ENCODE measurements around the gene ADCY10. TPM values are rescaled to one million over a fixed set of nuclear protein-coding genes. Genes with fewer than 3 reads are reported as not detected.

The ADCY10 gene
- total and polyA plus RNA-seq, 9 of the 15 experiments (the other 6 are each of a cell fraction or from before 2014, with no cell fraction given), result 0.08 to 0.86 (median 0.22) TPM

DNA sequence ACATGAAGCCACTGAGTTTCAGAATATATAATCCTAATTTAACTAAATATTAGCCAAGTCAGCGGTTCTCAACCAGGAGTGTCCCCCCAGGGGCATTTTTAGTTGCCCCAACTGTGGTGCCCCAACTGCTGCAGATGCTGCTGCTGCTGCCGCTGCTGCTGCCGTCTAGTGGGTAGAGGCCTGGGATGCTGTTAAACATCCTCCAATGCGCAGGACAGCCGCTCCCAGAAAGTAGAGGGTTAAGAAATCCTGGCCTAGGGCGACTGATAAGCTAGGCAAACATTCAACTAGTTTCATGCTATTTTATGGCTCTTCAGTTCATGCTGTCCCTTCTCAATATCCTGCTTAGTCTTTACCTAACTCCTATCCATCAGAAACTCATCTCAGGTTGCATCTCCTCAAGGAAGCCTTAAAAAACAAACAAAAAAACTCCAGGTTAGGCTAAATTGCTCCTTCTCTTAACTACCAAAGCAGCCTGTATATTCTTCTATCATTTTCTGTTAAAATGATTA, 12.6 kb upstream of the ADCY10 start (continued):
- TF ChIP-seq, protein P1, sequence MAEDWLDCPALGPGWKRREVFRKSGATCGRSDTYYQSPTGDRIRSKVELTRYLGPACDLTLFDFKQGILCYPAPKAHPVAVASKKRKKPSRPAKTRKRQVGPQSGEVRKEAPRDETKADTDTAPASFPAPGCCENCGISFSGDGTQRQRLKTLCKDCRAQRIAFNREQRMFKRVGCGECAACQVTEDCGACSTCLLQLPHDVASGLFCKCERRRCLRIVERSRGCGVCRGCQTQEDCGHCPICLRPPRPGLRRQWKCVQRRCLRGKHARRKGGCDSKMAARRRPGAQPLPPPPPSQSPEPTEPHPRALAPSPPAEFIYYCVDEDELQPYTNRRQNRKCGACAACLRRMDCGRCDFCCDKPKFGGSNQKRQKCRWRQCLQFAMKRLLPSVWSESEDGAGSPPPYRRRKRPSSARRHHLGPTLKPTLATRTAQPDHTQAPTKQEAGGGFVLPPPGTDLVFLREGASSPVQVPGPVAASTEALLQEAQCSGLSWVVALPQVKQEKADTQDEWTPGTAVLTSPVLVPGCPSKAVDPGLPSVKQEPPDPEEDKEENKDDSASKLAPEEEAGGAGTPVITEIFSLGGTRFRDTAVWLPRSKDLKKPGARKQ (CRISPR knock-in tag; IDR thresholded peaks at IDR 0.05), result 0 out of 2 replicates have a peak, but pooled peaks have one; percentile 16
- TF ChIP-seq, protein P2, sequence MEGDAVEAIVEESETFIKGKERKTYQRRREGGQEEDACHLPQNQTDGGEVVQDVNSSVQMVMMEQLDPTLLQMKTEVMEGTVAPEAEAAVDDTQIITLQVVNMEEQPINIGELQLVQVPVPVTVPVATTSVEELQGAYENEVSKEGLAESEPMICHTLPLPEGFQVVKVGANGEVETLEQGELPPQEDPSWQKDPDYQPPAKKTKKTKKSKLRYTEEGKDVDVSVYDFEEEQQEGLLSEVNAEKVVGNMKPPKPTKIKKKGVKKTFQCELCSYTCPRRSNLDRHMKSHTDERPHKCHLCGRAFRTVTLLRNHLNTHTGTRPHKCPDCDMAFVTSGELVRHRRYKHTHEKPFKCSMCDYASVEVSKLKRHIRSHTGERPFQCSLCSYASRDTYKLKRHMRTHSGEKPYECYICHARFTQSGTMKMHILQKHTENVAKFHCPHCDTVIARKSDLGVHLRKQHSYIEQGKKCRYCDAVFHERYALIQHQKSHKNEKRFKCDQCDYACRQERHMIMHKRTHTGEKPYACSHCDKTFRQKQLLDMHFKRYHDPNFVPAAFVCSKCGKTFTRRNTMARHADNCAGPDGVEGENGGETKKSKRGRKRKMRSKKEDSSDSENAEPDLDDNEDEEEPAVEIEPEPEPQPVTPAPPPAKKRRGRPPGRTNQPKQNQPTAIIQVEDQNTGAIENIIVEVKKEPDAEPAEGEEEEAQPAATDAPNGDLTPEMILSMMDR (IDR thresholded peaks at IDR 0.05 in 2 of 3, conservative IDR thresholded peaks at IDR 0.05 in 1 of 3; ENCODE audit: insufficient read depth in 2 of 3, low read depth in 1 of 3, low read length in 3 of 3), result peak; percentile 56 to 69 (median 63)
- peak; percentile 35 to 65; a peak in 2 of 4 replicates for TF ChIP-seq RAD21 (CRISPR knock-in tag; conservative IDR thresholded peaks at IDR 0.05 in 1 of 2, IDR thresholded peaks at IDR 0.05 in 1 of 2)
- TF ChIP-seq MAFF (IDR thresholded peaks at IDR 0.05; ENCODE audit: low read length), result peak; percentile 85
- TF ChIP-seq SMARCC2 (IDR thresholded peaks at IDR 0.05; ENCODE audit: low read depth), result peak; percentile 58; the same call in 1 of the 2 replicates
- TF ChIP-seq, protein P3, sequence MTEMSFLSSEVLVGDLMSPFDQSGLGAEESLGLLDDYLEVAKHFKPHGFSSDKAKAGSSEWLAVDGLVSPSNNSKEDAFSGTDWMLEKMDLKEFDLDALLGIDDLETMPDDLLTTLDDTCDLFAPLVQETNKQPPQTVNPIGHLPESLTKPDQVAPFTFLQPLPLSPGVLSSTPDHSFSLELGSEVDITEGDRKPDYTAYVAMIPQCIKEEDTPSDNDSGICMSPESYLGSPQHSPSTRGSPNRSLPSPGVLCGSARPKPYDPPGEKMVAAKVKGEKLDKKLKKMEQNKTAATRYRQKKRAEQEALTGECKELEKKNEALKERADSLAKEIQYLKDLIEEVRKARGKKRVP (CRISPR knock-in tag; IDR thresholded peaks at IDR 0.05), result peak; percentile 33; the same call in 1 of the 2 replicates
- no peak for TF ChIP-seq TSC22D4 (tag; IDR thresholded peaks at IDR 0.05)
- peak; percentile 95 for TF ChIP-seq HDAC2 (IDR thresholded peaks at IDR 0.05)
- no peak for TF ChIP-seq NUFIP1 (IDR thresholded peaks at IDR 0.05; ENCODE audit: partially characterized antibody)
- TF ChIP-seq TAF1 (IDR thresholded peaks at IDR 0.05; ENCODE audit: control insufficient read depth, extremely low read depth, insufficient read depth, low read length, severe bottlenecking), result peak; percentile 30
- TF ChIP-seq FOXJ3 (CRISPR knock-in tag; IDR thresholded peaks at IDR 0.05), result no peak
- peak; percentile 13 to 91; a peak in 2 of 4 replicates for TF ChIP-seq HDAC1 (IDR thresholded peaks at IDR 0.05)
- TF ChIP-seq, protein P4, sequence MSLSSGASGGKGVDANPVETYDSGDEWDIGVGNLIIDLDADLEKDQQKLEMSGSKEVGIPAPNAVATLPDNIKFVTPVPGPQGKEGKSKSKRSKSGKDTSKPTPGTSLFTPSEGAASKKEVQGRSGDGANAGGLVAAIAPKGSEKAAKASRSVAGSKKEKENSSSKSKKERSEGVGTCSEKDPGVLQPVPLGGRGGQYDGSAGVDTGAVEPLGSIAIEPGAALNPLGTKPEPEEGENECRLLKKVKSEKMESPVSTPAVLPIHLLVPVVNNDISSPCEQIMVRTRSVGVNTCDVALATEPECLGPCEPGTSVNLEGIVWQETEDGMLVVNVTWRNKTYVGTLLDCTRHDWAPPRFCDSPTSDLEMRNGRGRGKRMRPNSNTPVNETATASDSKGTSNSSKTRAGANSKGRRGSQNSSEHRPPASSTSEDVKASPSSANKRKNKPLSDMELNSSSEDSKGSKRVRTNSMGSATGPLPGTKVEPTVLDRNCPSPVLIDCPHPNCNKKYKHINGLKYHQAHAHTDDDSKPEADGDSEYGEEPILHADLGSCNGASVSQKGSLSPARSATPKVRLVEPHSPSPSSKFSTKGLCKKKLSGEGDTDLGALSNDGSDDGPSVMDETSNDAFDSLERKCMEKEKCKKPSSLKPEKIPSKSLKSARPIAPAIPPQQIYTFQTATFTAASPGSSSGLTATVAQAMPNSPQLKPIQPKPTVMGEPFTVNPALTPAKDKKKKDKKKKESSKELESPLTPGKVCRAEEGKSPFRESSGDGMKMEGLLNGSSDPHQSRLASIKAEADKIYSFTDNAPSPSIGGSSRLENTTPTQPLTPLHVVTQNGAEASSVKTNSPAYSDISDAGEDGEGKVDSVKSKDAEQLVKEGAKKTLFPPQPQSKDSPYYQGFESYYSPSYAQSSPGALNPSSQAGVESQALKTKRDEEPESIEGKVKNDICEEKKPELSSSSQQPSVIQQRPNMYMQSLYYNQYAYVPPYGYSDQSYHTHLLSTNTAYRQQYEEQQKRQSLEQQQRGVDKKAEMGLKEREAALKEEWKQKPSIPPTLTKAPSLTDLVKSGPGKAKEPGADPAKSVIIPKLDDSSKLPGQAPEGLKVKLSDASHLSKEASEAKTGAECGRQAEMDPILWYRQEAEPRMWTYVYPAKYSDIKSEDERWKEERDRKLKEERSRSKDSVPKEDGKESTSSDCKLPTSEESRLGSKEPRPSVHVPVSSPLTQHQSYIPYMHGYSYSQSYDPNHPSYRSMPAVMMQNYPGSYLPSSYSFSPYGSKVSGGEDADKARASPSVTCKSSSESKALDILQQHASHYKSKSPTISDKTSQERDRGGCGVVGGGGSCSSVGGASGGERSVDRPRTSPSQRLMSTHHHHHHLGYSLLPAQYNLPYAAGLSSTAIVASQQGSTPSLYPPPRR (CRISPR knock-in tag; IDR thresholded peaks at IDR 0.05; ENCODE audit: borderline replicate concordance), result no peak
- TF ChIP-seq, protein P5, sequence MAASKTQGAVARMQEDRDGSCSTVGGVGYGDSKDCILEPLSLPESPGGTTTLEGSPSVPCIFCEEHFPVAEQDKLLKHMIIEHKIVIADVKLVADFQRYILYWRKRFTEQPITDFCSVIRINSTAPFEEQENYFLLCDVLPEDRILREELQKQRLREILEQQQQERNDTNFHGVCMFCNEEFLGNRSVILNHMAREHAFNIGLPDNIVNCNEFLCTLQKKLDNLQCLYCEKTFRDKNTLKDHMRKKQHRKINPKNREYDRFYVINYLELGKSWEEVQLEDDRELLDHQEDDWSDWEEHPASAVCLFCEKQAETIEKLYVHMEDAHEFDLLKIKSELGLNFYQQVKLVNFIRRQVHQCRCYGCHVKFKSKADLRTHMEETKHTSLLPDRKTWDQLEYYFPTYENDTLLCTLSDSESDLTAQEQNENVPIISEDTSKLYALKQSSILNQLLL (CRISPR knock-in tag; IDR thresholded peaks at IDR 0.05; ENCODE audit: borderline replicate concordance), result no peak
